Activated naive CD4-positive, alpha-beta T cell treated with anti-CD3 and anti-CD28 coated beads, Interleukin-2, amount 50 U/mL, for 72 hours (primary cell): ENCODE data around the gene DLD. TPM values are rescaled to one million over a fixed set of nuclear protein-coding genes. Genes with fewer than 3 reads are reported as not detected.
"Not testable (repeated sequence)": the region's sequence is repeated elsewhere in the genome, so short reads cannot be mapped to it uniquely, and the experiment has no call there.

Experiments
- ATAC-seq, 2 donors: fragments of 150-1000 bp; cut with Tn5 transposase; 2 replicates each; pipeline ENCODE4 v1.10.0; 2021; ENCODE audit warnings: mild to moderate bottlenecking in 2 of 2, moderate library complexity in 2 of 2
- DNase-seq, 2 donors: peaks; one replicate each; pipeline ENCODE4 v3.0.0; 2021 to 2022; ENCODE audit warnings: low spot score in 2 of 2
- H3K27ac Mint-ChIP-seq, 2 donors: one replicate each; pipeline ENCODE4 v1.8.0; 2022; ENCODE audit warnings: mild to moderate bottlenecking in 2 of 2, mixed read lengths in 2 of 2
- H3K36me3 Mint-ChIP-seq, 2 donors: one replicate each; pipeline ENCODE4 v1.8.0; 2022; ENCODE audit warnings: mixed read lengths in 2 of 2
- H3K9me3 Mint-ChIP-seq, 2 donors: one replicate each; pipeline ENCODE4 v1.8.0; 2022; ENCODE audit warnings: mixed read lengths in 2 of 2
- total RNA-seq, 2 donors: library from RNA; stranded (reverse); gene quantifications; one replicate each; pipeline ENCODE4 v1.2.3, GENCODE V29; 2022

Gene DLD, protein sequence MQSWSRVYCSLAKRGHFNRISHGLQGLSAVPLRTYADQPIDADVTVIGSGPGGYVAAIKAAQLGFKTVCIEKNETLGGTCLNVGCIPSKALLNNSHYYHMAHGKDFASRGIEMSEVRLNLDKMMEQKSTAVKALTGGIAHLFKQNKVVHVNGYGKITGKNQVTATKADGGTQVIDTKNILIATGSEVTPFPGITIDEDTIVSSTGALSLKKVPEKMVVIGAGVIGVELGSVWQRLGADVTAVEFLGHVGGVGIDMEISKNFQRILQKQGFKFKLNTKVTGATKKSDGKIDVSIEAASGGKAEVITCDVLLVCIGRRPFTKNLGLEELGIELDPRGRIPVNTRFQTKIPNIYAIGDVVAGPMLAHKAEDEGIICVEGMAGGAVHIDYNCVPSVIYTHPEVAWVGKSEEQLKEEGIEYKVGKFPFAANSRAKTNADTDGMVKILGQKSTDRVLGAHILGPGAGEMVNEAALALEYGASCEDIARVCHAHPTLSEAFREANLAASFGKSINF
- total RNA-seq, result 10 to 100 TPM; 82.8 to 96.5 TPM

- DNase-seq (peak; percentile 91), ATAC-seq (peak; percentile 98 to 99)
- H3K36me3 Mint-ChIP-seq, result peaks cover 13 to 29% of the 10 kb centered on the region in 2 donors
- H3K9me3 Mint-ChIP-seq, result no peaks in the 10 kb centered on the region
- H3K27ac Mint-ChIP-seq, result peak within 1 kb of the TSS; percentile 95 to 99
Measured at GRCh38 chr7:107890962-107891635, at the start of gene DLD. TSS of gene DLD (plus strand) at chr7:107891183. CDS start at chr7:107891251, 68 bp downstream.

DNA sequence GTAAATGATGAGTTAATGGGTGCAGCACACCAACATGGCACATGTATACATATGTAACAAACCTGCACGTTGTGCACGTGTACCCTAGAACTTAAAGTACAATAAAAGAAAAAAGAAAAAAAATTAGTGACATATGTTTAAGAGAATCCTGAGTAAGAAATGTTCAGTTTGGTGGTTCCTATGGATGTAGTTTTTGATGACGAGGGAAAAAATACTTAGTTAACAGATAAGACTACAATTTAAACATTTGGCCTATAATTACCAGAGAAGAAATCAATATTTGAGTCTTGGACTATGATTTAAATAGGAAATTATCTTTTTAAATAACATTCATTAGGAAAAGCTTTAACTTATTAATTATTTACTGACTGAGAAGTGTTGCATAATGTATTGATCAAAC is 48.8 kb upstream of the DLD start:
- ATAC-seq (no peak), DNase-seq (no peak)
- Mint-ChIP-seq H3K36me3 (peaks cover 0 to 10% of the 10 kb centered on the region in 2 donors), H3K9me3 (peaks cover 0 to 9% of the 10 kb centered on the region in 2 donors), H3K27ac (no peak overlapping the region)

DNA sequence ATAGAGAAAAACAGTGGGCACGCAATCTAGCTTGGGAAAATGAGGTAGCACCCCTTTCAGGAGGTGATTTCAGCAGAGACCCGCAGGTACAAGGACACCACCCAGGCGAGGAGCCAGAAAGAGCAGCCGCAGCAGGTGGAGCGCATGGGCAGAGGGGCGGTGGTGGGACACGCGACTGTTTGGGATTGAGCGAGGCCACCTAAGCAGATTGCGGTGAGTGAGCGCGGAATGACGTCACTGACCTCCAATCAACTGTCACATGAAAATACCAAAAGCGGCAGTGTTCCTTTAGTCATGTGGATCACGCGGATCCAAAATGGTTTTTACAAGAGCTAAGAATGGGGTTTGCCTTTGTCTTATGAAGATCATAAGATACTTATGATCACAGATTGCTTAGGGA is 47.8 kb upstream of the DLD start:
- DNase-seq (no peak), ATAC-seq (no peak)
- Mint-ChIP-seq H3K36me3 (peaks cover 0 to 10% of the 10 kb centered on the region in 2 donors), H3K27ac (no peak overlapping the region), H3K9me3 (peaks cover 0 to 9% of the 10 kb centered on the region in 2 donors)

GRCh38 chr7:107846324-107846723 is 44.7 kb upstream of the DLD start:
- no peak for DNase-seq
- Mint-ChIP-seq H3K9me3 (no peaks in the 10 kb centered on the region), H3K36me3 (no peaks in the 10 kb centered on the region), H3K27ac (no peak overlapping the region)
- no peak for ATAC-seq

GRCh38 chr7:107847168-107847835 is 43.7 kb upstream of the DLD start:
- Mint-ChIP-seq H3K36me3 (no peaks in the 10 kb centered on the region), H3K27ac (no peak overlapping the region), H3K9me3 (peaks cover 0 to 3% of the 10 kb centered on the region in 2 donors)
- ATAC-seq, result no peak
- no peak for DNase-seq

DNA sequence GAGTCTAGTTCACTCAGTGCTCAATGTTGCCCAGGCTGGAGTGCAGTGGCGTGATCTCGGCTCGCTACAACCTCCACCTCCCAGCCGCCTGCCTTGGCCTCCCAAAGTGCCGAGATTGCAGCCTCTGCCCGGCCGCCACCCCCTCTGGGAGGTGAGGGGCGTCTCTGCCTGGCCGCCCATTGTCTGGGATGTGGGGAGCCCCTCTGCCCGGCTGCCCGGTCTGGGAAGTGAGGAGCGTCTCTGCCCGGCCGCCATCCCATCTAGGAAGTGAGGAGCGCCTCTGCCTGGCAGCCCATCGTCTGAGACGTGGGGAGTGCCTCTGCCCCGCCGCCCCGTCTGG is 43.2 kb upstream of the DLD start:
- not testable (repeated sequence) for H3K36me3 Mint-ChIP-seq, H3K9me3 Mint-ChIP-seq, DNase-seq, ATAC-seq, H3K27ac Mint-ChIP-seq

DNA sequence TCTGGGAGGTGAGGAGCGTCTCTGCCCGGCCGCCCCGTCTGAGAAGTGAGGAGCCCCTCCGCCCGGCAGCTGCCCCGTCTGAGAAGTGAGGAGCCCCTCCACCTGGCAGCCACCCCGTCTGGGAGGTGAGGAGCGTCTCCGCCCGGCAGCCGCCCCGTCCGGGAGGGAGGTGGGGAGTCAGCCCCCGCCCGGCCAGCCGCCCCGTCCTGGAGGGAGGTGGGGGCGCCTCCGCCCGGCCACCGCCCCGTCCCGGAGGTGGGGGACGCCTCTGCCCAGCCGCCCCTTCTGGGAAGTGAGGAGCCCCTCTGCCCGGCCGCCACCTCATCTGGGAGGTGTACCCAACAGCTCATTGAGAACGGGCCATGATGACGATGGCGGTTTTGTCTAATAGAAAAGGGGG is 42.8 kb upstream of the DLD start:
- not testable (repeated sequence) for H3K27ac Mint-ChIP-seq, DNase-seq, H3K36me3 Mint-ChIP-seq, H3K9me3 Mint-ChIP-seq, ATAC-seq

DNA sequence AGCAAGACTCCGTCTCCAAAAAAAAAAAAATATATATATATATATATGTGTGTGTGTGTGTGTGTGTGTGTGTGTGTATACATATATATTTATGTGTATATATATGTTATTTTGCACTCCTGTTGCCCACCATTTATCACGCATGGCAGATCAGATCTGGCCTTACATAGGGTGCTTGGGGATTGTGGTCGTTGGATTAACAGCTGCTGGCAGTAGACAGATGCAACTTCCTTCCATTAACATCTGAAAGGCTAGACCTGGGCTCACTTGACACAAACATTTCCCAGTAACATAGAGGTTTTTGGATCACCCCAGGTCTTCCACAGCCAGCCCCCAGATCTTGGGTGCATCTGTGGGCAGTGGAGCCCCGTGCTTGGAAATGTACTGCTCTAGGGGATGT is 40.8 kb upstream of the DLD start:
- ATAC-seq, result no peak
- peaks cover 0 to 3% of the 10 kb centered on the region in 2 donors for H3K9me3 Mint-ChIP-seq
- no peak for DNase-seq
- H3K36me3 Mint-ChIP-seq, result no peaks in the 10 kb centered on the region
- H3K27ac Mint-ChIP-seq, result no peak overlapping the region

DNA sequence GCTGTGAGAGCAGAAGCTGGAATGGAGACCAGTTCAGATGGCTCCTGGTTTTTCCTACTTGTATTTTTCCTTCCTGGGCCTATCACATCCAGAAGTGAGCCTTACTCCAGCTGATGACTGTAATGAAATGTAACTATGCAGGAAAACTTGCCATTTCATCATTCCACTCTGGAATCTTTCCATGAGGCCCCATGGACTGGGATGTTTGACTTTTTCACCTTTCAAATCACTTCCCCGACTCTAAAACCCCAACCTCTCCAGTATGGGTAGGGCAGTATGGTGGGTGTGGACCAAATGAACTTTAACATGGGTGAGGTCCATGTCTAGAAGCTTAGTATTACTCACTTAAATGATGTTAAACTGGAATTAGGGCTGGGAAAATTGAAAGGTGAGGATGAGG is 40.3 kb upstream of the DLD start:
- peaks cover 0 to 3% of the 10 kb centered on the region in 2 donors for H3K9me3 Mint-ChIP-seq
- no peak for ATAC-seq
- no peak overlapping the region for H3K27ac Mint-ChIP-seq
- H3K36me3 Mint-ChIP-seq, result no peaks in the 10 kb centered on the region
- DNase-seq, result no peak

DNA sequence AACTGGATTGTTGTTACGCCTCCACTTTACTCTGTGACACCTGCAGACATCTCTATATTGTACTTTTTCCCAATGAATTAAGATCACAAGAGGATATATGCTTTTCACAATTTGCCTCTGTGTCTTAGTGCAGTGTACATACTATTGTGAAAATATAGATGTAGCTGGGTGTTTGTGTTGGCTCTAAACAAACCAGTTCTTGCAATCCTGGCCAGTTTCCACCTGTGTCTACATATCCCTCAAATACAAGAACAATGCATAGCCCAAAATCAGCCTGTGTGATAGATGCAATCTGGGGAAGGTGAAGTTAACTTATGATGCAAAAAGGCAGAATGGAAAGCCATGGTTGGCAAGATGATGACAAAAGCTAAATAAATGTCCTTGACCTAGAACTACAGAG is 36.5 kb upstream of the DLD start:
- Mint-ChIP-seq H3K9me3 (peaks cover 0 to 3% of the 10 kb centered on the region in 2 donors), H3K27ac (no peak overlapping the region), H3K36me3 (no peaks in the 10 kb centered on the region)
- ATAC-seq (no peak), DNase-seq (no peak)

DNA sequence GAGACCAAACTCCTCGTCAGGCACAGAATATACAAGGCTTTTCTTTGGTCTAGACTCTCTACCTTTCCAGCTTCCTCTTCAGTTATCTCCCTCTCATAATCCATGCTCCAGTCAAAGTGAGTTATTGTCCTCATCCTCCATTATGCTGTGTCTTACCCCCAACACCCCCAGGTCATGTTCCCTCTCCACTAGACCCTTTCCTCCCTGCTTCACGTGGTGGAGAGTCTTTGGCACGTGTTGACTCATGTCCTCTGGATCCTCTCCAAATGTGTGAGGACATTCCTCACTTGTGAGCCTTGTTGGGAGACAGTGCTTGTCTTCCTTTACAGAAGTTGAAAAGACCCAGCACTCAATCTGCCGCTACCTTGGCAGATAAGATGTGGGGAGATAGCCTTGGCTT is 36.0 kb upstream of the DLD start:
- no peaks in the 10 kb centered on the region for H3K36me3 Mint-ChIP-seq
- ATAC-seq, result no peak

DNA sequence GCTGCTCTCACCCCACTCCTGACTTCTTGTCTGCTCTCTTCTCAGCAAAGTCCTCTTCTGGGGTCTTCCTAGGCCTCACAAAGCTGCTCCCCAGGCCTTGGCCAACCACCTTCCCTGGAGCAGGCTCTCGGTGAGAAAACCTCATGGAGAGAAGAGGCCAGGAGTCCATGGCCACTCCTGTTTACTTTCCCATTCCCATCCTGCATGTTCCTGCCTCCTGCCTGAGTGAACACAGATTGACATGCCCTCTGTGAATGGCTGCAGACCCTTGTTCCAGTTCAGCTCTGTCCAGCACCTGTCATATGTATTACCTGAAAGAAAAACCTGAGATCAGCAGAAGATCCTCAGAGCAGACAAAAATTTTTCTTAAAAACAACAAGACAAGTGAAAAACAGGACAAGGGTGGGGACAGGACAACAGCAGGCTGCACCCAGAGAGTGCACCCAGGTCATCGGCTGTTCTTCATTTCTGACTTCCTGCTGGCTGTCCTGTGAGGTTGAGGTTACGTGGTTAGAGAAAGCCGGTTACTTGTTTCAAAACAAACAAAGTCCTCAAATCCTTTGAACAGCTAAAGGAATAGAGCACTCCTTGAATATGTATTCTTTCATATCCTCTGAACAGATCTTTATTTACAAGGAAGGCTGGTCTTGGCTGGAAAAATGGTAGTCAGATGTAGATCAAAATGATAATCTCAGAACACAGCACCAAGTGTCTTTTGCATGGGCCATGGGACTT is 34.0 kb upstream of the DLD start:
- H3K27ac Mint-ChIP-seq, result peak overlapping the region; percentile 30 to 38

More for the DNA sequence above, 36.0 kb upstream of the DLD start:
- H3K27ac Mint-ChIP-seq, result no peak overlapping the region
- H3K9me3 Mint-ChIP-seq, result peaks cover 0 to 3% of the 10 kb centered on the region in 2 donors
- DNase-seq, result no peak

GRCh38 chr7:107857541-107857912 is 33.5 kb upstream of the DLD start:
- H3K9me3 Mint-ChIP-seq, result no peaks in the 10 kb centered on the region
- H3K36me3 Mint-ChIP-seq, result no peaks in the 10 kb centered on the region
- ATAC-seq, result peak; percentile 69 to 78
- DNase-seq, result no peak
- peak overlapping the region in 1 of 2 donors; percentile 38 for H3K27ac Mint-ChIP-seq

More for the DNA sequence above, 34.0 kb upstream of the DLD start:
- DNase-seq (peak in 1 of 2 donors; percentile 19), ATAC-seq (peak; percentile 73 to 87)
- peaks cover 0 to 2% of the 10 kb centered on the region in 2 donors for H3K9me3 Mint-ChIP-seq
- H3K36me3 Mint-ChIP-seq, result no peaks in the 10 kb centered on the region

- Mint-ChIP-seq H3K9me3 (no peaks in the 10 kb centered on the region), H3K27ac (no peak overlapping the region), H3K36me3 (no peaks in the 10 kb centered on the region)
- DNase-seq, result no peak
- no peak for ATAC-seq
Measured at GRCh38 chr7:107858280-107858679, 32.7 kb upstream of the DLD start.

DNA sequence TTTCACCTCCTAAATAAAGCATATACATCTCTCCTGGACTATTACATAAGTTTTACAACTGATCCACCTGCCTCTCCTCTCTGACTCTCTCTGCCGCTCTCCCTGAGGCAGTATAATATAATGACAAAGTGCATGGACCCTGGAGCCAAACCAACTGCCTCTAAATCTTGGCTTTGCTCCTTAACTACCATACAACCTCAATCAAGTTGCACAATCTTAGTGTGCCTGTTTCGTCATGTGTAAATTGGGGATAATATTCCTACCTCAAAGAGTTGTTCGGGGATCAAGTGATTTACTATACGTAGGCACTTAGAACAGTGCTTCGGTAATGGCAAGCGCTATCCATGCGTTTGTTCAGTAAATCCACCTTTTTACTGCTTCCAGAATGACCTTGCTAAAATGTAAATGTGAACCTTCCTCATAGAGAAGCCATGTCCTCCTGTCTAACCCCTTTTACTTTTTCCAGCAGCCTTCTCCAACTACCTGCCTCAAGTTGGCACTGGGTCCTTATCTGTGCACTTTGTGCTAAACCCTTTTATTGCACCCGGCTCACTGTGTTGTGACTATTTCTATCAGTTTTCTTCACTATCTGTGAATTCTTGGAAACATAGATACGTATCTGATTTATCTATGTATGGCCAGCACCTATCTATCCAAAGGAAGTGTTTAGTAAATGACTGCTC is 30.6 kb upstream of the DLD start:
- DNase-seq, result no peak
- no peaks in the 10 kb centered on the region for H3K36me3 Mint-ChIP-seq
- H3K9me3 Mint-ChIP-seq, result no peaks in the 10 kb centered on the region
- peak overlapping the region in 1 of 2 donors; percentile 62 for H3K27ac Mint-ChIP-seq
- ATAC-seq, result no peak
